ENCODE results near the gene PCSK5.
"Not testable (repeated sequence)": the region's sequence is repeated elsewhere in the genome, so short reads cannot be mapped to it uniquely, and the experiment has no call there.

PCSK5 gene

DNA sequence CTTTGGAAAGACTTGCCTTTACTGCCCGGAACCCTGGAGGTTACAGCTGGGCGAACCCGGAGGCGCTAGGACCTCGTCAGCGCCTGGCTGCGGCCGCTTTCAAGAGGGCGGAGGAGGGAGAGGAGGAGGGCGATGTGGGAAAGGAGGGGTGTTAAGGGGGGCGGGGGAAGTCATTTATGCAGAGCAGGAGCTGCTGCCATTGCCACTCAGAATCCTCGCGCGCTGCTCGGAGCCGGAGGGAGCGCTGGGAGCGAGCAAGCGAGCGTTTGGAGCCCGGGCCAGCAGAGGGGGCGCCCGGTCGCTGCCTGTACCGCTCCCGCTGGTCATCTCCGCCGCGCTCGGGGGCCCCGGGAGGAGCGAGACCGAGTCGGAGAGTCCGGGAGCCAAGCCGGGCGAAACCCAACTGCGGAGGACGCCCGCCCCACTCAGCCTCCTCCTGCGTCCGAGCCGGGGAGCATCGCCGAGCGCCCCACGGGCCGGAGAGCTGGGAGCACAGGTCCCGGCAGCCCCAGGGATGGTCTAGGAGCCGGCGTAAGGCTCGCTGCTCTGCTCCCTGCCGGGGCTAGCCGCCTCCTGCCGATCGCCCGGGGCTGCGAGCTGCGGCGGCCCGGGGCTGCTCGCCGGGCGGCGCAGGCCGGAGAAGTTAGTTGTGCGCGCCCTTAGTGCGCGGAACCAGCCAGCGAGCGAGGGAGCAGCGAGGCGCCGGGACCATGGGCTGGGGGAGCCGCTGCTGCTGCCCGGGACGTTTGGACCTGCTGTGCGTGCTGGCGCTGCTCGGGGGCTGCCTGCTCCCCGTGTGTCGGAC lies at the start of gene PCSK5:
TSS of gene PCSK5 (plus strand) at position 202 of the 805 bp plus-strand sequence. CDS start at position 711, 509 bp downstream.
- peak; percentile 89 for DNase-seq

- DNase-seq, result no peak
Observed at GRCh38 chr9:75844321-75844720, 46.2 kb upstream of the PCSK5 start.

- DNase-seq, result no peak
Observed at GRCh38 chr9:75845806-75846205, 44.7 kb upstream of the PCSK5 start.

DNA sequence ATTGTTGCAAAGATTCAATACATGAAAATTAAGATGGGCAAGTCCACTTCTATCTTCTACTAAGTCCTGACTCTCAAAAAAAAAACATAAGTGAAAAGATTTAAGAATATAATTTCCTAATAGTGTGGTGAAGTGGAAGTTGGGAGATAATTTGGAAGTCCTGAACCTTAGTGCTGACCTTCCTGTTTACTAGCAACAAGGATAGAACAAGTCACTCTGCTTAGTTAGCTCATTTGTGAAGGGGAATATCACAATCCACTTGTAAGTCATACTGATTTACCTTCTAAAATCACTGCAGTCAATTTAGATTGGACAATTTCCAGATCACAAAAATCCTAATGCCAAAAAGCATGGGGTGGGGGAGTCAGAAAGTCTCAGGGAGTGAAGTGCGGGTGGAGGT lies 43.4 kb upstream of the PCSK5 start:
- no peak for DNase-seq

DNA sequence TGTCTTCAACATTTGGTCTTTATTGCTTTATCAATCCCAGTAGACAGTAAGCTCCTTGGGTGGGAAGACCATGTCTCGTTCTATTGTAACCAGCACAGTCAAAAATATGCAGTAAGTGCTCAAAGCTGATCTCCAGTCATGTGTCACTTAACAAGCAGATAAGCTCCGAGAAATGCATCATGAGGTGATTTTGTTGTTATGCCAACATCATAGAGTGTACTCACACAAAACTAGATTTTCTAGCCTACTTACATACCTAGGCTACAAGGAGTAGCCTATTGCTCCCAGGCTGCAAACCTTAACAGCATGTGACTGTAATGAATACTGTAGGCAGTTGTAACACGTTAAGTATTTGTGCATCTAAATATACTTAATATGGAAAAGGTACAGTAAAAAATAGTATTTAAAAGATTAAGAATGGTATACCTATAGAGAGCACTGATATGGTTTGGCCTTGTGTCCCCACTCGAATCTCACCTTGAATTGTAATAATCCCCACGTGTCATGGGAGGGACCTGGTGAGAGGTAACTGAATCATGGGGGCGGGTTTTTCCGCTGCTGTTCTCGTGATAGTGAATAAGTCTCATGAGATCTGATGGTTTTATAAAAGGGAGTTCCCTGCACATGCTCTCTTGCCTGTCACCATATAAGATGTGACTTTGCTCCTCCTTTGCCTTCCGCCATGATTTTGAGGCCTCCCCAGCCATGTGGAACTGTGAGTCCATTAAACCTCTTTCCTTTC lies 39.8 kb upstream of the PCSK5 start:
- DNase-seq, result no peak

DNA sequence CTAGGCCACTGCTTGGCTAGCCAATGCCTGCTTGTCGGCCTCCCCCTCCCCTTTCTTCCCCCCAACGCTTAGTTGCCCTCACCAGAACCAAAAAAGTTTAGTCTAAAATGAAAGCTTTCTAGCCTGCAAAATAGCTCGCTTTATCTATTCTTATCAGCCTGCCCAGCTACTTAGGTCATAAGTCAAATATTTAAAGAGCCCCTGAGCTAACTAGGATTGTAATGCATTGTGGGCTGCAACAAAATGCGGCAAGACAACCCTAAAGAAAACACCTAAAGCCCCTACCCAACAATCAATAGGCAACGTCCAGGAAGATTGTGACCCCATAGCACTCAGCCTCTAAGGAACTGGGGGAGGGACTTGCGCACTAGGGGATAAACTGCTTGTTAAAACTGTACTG lies 38.6 kb upstream of the PCSK5 start:
- DNase-seq, result no peak

DNA sequence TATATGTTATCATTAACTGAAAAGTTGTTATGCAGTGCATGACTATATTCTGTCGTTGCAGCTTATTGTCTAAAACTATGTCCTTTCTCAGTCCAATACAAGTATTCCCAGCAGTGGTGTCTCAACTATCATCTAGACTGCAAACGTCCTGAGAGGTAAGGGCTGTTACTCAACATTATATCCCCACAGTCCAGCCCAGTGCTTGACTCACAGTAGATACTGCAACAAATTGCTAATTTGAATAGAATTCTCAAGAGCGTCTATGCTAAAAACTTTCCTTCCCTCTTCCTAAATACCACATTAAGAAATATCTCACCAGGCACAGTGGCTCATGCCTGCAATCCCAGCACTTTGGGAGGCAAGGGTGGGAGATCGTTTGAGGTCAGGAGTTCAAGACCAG lies 37.7 kb upstream of the PCSK5 start:
- no peak for DNase-seq

DNA sequence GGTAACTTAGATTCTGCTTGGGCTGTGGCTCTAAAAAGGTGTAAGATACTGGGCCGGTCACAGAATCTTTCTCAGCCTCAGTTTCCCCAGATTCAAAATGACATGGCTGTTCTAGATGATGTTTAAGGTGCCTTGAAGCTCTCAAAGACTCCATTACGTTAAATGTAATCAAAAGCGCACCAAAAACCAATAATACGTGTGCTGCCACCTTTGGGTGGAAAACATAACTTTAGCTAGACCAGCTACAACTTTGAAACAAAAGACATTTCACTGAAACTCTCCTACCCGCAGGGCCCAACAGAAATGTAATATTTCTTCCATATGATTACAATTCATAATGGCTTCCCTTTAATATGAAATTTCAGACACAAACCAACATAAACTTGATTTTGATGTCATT lies 35.0 kb upstream of the PCSK5 start:
- no peak for DNase-seq

GRCh38 chr9:75858497-75859092 lies 31.9 kb upstream of the PCSK5 start:
- no peak for DNase-seq

DNA sequence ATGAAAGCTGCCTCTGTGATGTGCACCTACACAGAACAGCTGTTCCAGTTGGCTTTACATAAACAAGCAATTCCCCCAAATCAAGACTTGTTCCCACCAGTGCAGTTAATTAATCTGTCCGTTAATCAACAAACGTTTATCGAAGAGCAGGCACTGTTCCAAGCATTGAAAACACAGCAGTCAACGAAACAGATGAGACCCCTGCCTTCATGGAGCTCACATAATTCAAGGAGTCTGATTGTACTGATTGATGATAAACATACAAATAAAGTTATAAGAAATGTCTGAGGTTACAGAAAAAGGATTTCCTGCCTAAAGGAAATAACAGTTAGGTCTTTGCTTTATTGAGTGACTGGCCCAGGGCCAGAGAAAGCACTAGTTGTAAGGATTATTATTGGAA lies 26.2 kb upstream of the PCSK5 start:
- no peak for DNase-seq

DNA sequence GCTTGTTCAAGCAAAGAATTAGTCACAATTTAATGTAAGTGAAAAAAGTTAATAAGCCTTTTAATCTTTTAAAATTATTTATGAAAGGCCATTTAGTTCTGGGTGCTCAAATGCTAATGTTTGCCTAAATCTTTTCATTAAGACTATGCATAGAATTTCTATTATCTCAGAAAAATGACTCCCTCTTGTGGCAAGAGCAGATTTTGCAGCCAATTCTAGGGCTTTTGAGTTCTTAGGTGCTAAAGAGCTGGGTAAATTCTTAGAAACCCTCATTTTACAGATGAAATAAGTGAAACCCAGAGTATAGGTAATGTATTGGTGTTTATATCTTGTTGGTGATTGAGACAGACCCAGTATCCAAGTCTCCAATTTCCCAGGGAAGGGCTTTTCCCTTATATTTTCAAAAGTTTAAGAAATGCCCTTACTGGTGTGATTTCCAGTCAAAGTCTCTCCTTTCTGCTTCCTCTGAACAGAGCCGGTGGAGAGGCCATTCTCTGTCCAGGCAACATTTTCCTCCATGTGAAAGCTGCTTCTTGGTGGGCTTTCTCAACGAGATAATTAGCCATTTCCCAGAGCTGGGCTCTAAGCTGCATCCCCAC lies 24.1 kb upstream of the PCSK5 start:
- peak; percentile 41 for DNase-seq

DNA sequence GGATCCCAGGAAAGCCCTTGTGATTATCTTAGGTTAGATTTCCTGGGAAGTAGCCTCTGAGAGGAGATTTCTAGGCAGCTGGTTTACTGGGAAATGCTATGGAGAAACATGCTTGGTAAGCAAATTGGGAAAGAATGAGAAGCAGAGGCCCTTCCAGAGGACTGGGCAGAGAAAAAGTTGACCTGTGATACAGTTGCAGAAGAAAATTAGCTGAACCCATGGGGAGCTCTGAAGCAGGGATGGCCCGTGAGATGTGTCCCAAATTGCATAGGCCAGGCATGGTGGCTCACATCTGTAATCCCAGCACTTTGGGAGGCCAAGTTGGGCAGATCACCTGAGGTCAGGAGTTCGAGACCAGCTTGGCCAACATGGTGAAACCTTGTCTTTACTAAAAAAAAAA lies 21.9 kb upstream of the PCSK5 start:
- DNase-seq, result not testable (repeated sequence)

- no peak for DNase-seq
Observed at GRCh38 chr9:75869236-75869635, 21.2 kb upstream of the PCSK5 start.

- DNase-seq, result no peak
Observed at GRCh38 chr9:75870450-75870849, 20.0 kb upstream of the PCSK5 start.

DNA sequence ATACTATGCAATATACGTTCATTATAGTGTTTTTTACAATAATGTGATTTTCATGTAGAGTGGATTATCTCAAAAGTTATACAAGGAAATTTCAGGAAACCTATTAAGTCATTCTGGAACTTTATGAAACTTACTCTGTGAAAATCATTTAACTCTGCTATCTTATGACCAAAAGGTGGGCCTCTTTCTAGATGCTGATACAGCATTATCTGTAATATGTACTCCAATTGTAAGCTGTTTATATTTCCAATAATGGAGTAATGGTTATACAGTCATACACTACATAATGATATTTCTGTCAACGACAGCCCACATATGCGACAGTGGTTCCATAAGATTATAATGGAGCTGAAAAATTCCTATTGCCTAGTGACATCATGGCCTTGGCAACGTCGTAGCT lies 18.8 kb upstream of the PCSK5 start:
- no peak for DNase-seq

GRCh38 chr9:75873712-75874111 lies 16.8 kb upstream of the PCSK5 start:
- DNase-seq, result no peak

DNA sequence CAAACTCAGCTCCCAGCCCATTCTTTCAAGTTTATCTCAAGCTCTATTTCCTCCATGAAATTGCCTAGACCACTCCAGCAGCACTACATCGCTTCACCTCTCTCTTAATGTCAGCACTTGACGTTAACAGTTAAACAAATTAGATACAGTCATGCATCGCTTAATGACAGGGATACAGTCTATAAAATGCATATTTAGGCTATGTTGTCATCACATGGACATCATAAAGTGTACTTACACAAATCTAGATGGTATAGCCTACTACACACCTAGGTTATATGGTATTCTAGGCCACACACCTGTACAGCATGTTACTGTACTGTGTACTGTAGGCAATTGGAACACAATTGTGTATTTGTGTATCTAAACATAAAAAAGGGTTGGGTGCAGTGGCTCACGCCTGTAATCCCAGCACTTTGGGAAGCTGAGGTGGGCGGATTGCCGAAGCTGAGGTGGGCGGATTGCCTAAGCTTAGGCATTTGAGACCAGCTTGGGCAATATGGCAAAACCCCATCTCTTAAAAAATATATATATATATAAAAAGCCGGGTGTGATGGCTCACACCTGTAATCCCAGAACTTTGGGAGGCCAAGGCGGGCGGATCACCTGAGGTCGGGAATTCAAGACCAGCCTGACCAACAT lies 13.4 kb upstream of the PCSK5 start:
- DNase-seq, result no peak

- DNase-seq, result no peak
Observed at GRCh38 chr9:75878488-75878860, 12.0 kb upstream of the PCSK5 start.

GRCh38 chr9:75880618-75881017 lies 9.9 kb upstream of the PCSK5 start:
- DNase-seq, result no peak

DNA sequence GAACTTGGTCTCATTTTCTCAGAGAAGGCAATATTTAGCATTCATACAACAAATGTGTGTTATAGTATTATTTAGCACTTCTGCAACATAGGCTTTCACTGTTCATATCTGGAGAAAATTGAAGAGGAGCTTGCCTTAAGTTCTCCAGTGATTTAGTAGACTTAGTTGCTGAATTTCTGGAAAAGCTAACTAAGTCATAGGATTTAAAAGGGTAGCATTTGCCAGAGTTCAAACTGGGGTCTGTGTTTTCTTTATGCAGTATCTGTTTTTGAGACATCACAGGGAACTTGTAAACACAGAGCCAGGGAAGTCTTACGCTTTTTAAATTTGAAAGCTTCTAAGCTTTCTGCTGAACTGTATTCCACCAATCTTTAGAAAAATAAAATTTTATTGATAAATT lies 8.7 kb upstream of the PCSK5 start:
- no peak for DNase-seq

DNA sequence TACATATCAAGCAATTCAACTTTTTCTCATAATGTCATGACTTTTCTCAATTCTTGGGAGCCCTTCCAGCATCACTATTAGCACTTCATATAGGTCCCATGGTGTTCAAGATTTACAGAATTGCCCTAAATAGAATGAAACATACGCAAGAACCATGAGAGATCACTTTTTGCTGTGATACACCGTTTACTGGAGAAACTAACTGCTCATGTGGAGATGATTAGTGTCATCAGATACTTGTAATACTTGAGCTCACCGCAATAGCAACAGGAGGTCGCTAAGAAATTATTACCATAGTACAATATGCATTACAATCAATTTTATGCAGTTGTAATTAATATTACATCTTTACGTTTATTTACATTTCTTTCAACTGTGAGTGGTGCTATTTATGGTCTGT lies 4.8 kb upstream of the PCSK5 start:
- DNase-seq, result no peak

DNA sequence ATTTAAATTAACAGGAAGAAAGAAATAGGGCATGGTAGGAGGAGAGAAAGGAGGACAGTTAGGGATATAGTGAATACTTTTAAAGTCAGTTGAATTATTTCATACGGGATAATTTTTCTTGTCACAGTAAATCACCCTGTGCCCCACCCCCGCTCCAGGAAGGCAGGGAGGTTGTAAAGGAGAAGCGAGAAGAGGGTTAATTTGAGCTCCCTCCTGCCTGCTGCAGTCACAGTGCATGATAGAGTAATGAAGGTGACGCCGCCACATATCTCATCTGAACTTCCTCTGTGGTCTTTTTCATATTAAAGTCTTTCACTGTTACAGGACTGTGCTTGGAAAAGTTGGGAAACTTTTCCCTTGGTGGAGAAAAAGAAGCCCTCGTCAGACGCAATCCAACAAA lies 896 bp upstream of the PCSK5 start:
- no peak for DNase-seq

- DNase-seq, result no peak
Observed at GRCh38 chr9:75889977-75890471, 449 bp upstream of the PCSK5 start.
